Endodermal cell (in vitro differentiated cells): ENCODE measurements around the gene IDH3G. TPM values are rescaled to one million over a fixed set of nuclear protein-coding genes. Genes with fewer than 3 reads are reported as not detected.

Experiments used
- DNase-seq: peaks from one replicate; pipeline ENCODE4 v3.0.0-alpha.2; 2017
- H3K27ac ChIP-seq: 2 replicates; pipeline ENCODE4 v1.5.1; 2013; ENCODE audit warnings: mild to moderate bottlenecking, low read depth, low read length, moderate library complexity
- H3K27me3 ChIP-seq: 2 replicates; pipeline ENCODE4 v1.6.1; 2013; ENCODE audit warnings: mild to moderate bottlenecking, low read length, moderate library complexity; ENCODE audit not compliant: insufficient read depth, control insufficient read depth, poor library complexity, severe bottlenecking
- H3K36me3 ChIP-seq: 2 replicates; pipeline ENCODE4 v1.7.0; 2013; ENCODE audit warnings: mild to moderate bottlenecking, low read length, moderate library complexity; ENCODE audit not compliant: control insufficient read depth, insufficient read depth
- H3K4me1 ChIP-seq: one replicate; pipeline ENCODE4 v1.7.0; 2013; ENCODE audit warnings: low read length; ENCODE audit not compliant: control insufficient read depth, insufficient read depth
- H3K4me3 ChIP-seq: 2 replicates; pipeline ENCODE4 v1.5.1; 2013; ENCODE audit warnings: mild to moderate bottlenecking, low read length, moderate library complexity
- H3K9ac ChIP-seq: 2 replicates; pipeline ENCODE4 v1.6.1; 2013; ENCODE audit warnings: mild to moderate bottlenecking, low read length, moderate library complexity; ENCODE audit not compliant: poor library complexity, severe bottlenecking; ENCODE audit errors: extremely low read depth
- H3K9me3 ChIP-seq: 2 replicates; pipeline ENCODE4 v1.6.1; 2013; ENCODE audit warnings: mild to moderate bottlenecking, low read length, moderate library complexity; ENCODE audit not compliant: control insufficient read depth
- H3K27ac Mint-ChIP-seq: 2 replicates; pipeline ENCODE4 v1.8.0; 2020; ENCODE audit warnings: mixed read lengths
- H3K27me3 Mint-ChIP-seq: 2 replicates; pipeline ENCODE4 v1.8.0; 2021; ENCODE audit warnings: mild to moderate bottlenecking, mixed read lengths; ENCODE audit not compliant: insufficient read depth
- H3K36me3 Mint-ChIP-seq: 2 replicates; pipeline ENCODE4 v1.8.0; 2020; ENCODE audit warnings: low read depth, mixed read lengths
- H3K4me1 Mint-ChIP-seq: 2 replicates; pipeline ENCODE4 v1.8.0; 2020; ENCODE audit warnings: mixed read lengths
- H3K4me3 Mint-ChIP-seq: 2 replicates; pipeline ENCODE4 v1.8.0; 2020; ENCODE audit warnings: mild to moderate bottlenecking, moderate library complexity, mixed read lengths
- H3K9me3 Mint-ChIP-seq: 2 replicates; pipeline ENCODE4 v1.8.0; 2020; ENCODE audit warnings: mild to moderate bottlenecking, mixed read lengths
- CTCF ChIP-seq: fragments of 200-600 bp; sonication (generic); conservative IDR thresholded peaks from 2 replicates; pipeline ENCODE4 v1.5.0; 2021; ENCODE audit warnings: antibody characterized with exemption, mild to moderate bottlenecking
- WGBS, 2 experiments: methylation state at CpG; one replicate each; pipeline versions ENCODE4 v1.1.5 to v1.1.7; 2013; ENCODE audit warnings: missing lambda C conversion rate in 2 of 2, mixed read lengths in 1 of 2; ENCODE audit not compliant: insufficient coverage in 1 of 2, insufficient read length in 1 of 2; 5-methylcytosine and 5-hydroxymethylcytosine counted together
- total RNA-seq, 2 donors: library from RNA; stranded (reverse); fragmentation: NEBNext Ultra II Directional in 1 of 2; extraction: Animal tissue kit (Norgen Biotek cat#: 25700) in 1 of 2; gene quantifications; 2 replicates in 1 of 2; 3 replicates in 1 of 2; pipeline ENCODE4 v1.2.1, GENCODE V29; 2021

IDH3G gene
- total RNA-seq, 2 donors from 2014 or later = 39.5 to 45.0 TPM

DNA sequence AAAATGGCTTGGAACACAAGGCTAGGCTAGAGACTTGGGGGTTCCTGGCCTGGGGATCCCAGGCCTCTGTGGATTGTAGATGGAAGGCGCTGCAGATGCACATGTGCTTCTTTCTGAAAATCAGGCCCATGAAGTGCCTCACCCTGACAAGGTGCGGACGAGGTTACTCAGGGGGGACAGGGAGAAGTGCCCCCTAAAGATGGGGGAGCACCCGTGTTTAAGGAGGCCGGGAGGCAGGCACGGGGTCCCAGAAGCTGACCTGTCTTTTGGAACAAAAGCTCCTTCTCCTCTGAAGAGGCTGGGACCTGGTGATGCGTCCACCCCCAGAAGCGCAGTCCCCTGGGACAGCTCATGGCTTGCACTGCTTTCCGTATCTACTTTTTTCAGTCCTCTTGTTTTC, 33.7 kb upstream of the IDH3G start:
- no peak for TF ChIP-seq CTCF
- Mint-ChIP-seq H3K36me3 (peaks cover 5% of the 10 kb centered on the region), H3K9me3 (peaks cover 53% of the 10 kb centered on the region), H3K4me1 (peaks cover 12% of the 10 kb centered on the region), H3K4me3 (peak overlapping the region; percentile 69), H3K27me3 (peaks cover 6% of the 10 kb centered on the region), H3K27ac (peak overlapping the region; percentile 44)
- no peak overlapping the region for H3K27ac ChIP-seq
- no peaks in the 10 kb centered on the region for H3K9me3 ChIP-seq
- H3K4me3 ChIP-seq = peak overlapping the region; percentile 83
- no peaks in the 10 kb centered on the region for H3K4me1 ChIP-seq
- no peaks in the 10 kb centered on the region for H3K36me3 ChIP-seq
- H3K27me3 ChIP-seq = no peaks in the 10 kb centered on the region
- H3K9ac ChIP-seq = no peak overlapping the region
- 73% methylated on average over 9 of the region's 9 CpGs; no CpG with 5 or more reads in 1 of the 2 experiments for WGBS, 2 experiments
- DNase-seq = no peak

GRCh38 chrX:153827016-153827415, 32.8 kb upstream of the IDH3G start:
- no peak overlapping the region for H3K9ac ChIP-seq
- peak overlapping the region; percentile 69 for H3K4me3 Mint-ChIP-seq
- H3K27ac ChIP-seq = no peak overlapping the region
- H3K27me3 ChIP-seq = no peaks in the 10 kb centered on the region
- no peaks in the 10 kb centered on the region for H3K36me3 ChIP-seq
- TF ChIP-seq CTCF = no peak
- H3K4me1 ChIP-seq = no peaks in the 10 kb centered on the region
- WGBS, 2 experiments = 50 to 77% methylated on average over 1 to 2 of the region's 3 CpGs
- H3K9me3 Mint-ChIP-seq = peaks cover 56% of the 10 kb centered on the region
- no peak overlapping the region for H3K4me3 ChIP-seq
- peaks cover 12% of the 10 kb centered on the region for H3K4me1 Mint-ChIP-seq
- DNase-seq = no peak
- no peaks in the 10 kb centered on the region for H3K9me3 ChIP-seq
- H3K36me3 Mint-ChIP-seq = peaks cover 5% of the 10 kb centered on the region
- peaks cover 5% of the 10 kb centered on the region for H3K27me3 Mint-ChIP-seq
- peak overlapping the region; percentile 42 for H3K27ac Mint-ChIP-seq

GRCh38 chrX:153825042-153825441, 30.9 kb upstream of the IDH3G start:
- H3K27me3 ChIP-seq = no peaks in the 10 kb centered on the region
- H3K4me1 ChIP-seq = no peaks in the 10 kb centered on the region
- H3K36me3 Mint-ChIP-seq = peaks cover 5% of the 10 kb centered on the region
- TF ChIP-seq CTCF = no peak
- peaks cover 12% of the 10 kb centered on the region for H3K4me1 Mint-ChIP-seq
- DNase-seq = peak; percentile 40
- H3K27me3 Mint-ChIP-seq = no peaks in the 10 kb centered on the region
- H3K4me3 ChIP-seq = no peak overlapping the region
- no peaks in the 10 kb centered on the region for H3K9me3 ChIP-seq
- no peak overlapping the region for H3K9ac ChIP-seq
- H3K27ac Mint-ChIP-seq = no peak overlapping the region
- no peak overlapping the region for H3K27ac ChIP-seq
- H3K4me3 Mint-ChIP-seq = no peak overlapping the region
- no peaks in the 10 kb centered on the region for H3K36me3 ChIP-seq
- peaks cover 61% of the 10 kb centered on the region for H3K9me3 Mint-ChIP-seq
- 93 to 100% methylated on average over 2 to 8 of the region's 8 CpGs for WGBS, 2 experiments
